ENCODE data around the gene FCRLB. TPM values are rescaled to one million over a fixed set of nuclear protein-coding genes. Genes with fewer than 3 reads are reported as not detected.

FCRLB gene
- total and polyA plus RNA-seq, 2 donors (not counting 3 experiments of a cell fraction or from before 2014, with no cell fraction given), result 0.62 TPM

DNA sequence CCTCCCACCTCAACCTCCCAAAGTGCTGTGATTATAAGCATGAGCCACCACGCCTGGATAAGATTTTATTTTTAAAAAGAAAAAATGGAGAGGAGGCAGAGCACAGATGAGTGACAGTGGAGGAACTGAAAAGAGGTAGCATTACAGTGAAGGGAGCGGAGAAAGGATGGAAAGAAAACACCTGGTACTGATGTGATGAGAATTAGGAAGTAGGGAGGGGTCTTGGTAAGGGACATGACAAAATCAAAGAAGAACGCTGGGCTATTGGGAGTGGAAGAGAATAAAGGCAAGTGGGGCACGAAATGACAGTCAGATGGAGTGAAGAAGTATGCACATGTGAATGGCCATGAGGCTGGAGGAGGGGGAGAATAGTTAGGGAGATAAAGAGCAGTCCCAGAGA is 12.0 kb upstream of the FCRLB start:
- H3K27ac ChIP-seq (ENCODE audit: insufficient read depth, low read depth, low read length), result no peak overlapping the region
- no peaks in the 10 kb centered on the region for H3K36me3 ChIP-seq (ENCODE audit: control insufficient read depth in 2 of 2, extremely low read depth in 1 of 2, insufficient read depth in 2 of 2, low read length in 2 of 2)
- no peak overlapping the region for H3K4me3 ChIP-seq (replicated peaks in 1 of 3; ENCODE audit: insufficient read depth in 1 of 3, low read depth in 1 of 3, low read length in 3 of 3)
- no peaks in the 10 kb centered on the region for H3K9me3 ChIP-seq (replicated peaks; ENCODE audit: control insufficient read depth, insufficient read depth, low read length)
- dilution Hi-C loops (cut with MboI; ENCODE audit: extremely low pct_ligation_motif_present, low sequenced_read_pairs), result no loop called here
- CTCF ChIA-PET, result no interaction called here
- no peaks in the 10 kb centered on the region for H4K20me1 ChIP-seq (replicated peaks; ENCODE audit: control insufficient read depth, extremely low read depth, insufficient read depth, low read length)
- BruUV-seq (replicated peaks), result no TSS peak
- intact Hi-C loops (cut with micrococcal nuclease), result no loop called here
- H3K79me2 ChIP-seq (ENCODE audit: control insufficient read depth, insufficient read depth, low read length), result no peaks in the 10 kb centered on the region
- peaks cover 5 to 20% of the 10 kb centered on the region in 2 experiments for H3K27me3 ChIP-seq (ENCODE audit: control insufficient read depth in 2 of 2, insufficient read depth in 2 of 2, low read length in 2 of 2)
- peaks cover 2% of the 10 kb centered on the region for H3K9me1 ChIP-seq (replicated peaks; ENCODE audit: control insufficient read depth, extremely low read depth, insufficient read depth, low read length)
- H2AFZ ChIP-seq (ENCODE audit: low read depth, low read length), result no peak overlapping the region
- TF ChIP-seq POLR2AphosphoS5 (IDR thresholded peaks at IDR 0.05; ENCODE audit: insufficient read depth, low read depth, low read length) (no peak), MYC (IDR thresholded peaks at IDR 0.05; ENCODE audit: low read depth, low read length) (no peak), POLR2A (IDR thresholded peaks at IDR 0.05; ENCODE audit: low read depth, low read length) (no peak), EZH2 (IDR thresholded peaks at IDR 0.05; ENCODE audit: borderline replicate concordance, low read depth, low read length, severe bottlenecking) (no peak), GATA2 (IDR thresholded peaks at IDR 0.05; ENCODE audit: insufficient read depth, insufficient read length, low read depth, low read length) (no peak), FOS (IDR thresholded peaks at IDR 0.05; ENCODE audit: borderline replicate concordance, insufficient read depth, low read length) (no peak), JUN (IDR thresholded peaks at IDR 0.05; ENCODE audit: borderline replicate concordance, insufficient read depth, insufficient read length, low read depth) (no peak)
- TF ChIP-seq, protein P1, sequence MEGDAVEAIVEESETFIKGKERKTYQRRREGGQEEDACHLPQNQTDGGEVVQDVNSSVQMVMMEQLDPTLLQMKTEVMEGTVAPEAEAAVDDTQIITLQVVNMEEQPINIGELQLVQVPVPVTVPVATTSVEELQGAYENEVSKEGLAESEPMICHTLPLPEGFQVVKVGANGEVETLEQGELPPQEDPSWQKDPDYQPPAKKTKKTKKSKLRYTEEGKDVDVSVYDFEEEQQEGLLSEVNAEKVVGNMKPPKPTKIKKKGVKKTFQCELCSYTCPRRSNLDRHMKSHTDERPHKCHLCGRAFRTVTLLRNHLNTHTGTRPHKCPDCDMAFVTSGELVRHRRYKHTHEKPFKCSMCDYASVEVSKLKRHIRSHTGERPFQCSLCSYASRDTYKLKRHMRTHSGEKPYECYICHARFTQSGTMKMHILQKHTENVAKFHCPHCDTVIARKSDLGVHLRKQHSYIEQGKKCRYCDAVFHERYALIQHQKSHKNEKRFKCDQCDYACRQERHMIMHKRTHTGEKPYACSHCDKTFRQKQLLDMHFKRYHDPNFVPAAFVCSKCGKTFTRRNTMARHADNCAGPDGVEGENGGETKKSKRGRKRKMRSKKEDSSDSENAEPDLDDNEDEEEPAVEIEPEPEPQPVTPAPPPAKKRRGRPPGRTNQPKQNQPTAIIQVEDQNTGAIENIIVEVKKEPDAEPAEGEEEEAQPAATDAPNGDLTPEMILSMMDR (IDR thresholded peaks at IDR 0.05; ENCODE audit: extremely low read depth in 1 of 2, insufficient read depth in 1 of 2, low read depth in 1 of 2, low read length in 2 of 2), result no peak
- TF ChIP-seq, protein P2, sequence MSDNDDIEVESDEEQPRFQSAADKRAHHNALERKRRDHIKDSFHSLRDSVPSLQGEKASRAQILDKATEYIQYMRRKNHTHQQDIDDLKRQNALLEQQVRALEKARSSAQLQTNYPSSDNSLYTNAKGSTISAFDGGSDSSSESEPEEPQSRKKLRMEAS (IDR thresholded peaks at IDR 0.05; ENCODE audit: insufficient read depth, insufficient read length), result no peak
- no peaks in the 10 kb centered on the region for H3K4me1 ChIP-seq (ENCODE audit: control insufficient read depth, extremely low read depth, insufficient read depth, low read length)
- DNase-seq (ENCODE audit: low read depth, low spot score) (no peak), FAIRE-seq (no peak)
- POLR2A ChIA-PET, result no interaction called here
- no peak overlapping the region for H3K4me2 ChIP-seq (ENCODE audit: insufficient read depth, low read length)
- H3K9ac ChIP-seq (replicated peaks; ENCODE audit: extremely low read depth, insufficient read depth, low read length), result no peak overlapping the region

Measured in endothelial cell of umbilical vein (primary cell).